ENCODE results near the gene SH3RF3.

- no peak for TF ChIP-seq CTCF (optimal IDR thresholded peaks at IDR 0.05 in 1 of 3, IDR thresholded peaks at IDR 0.05 in 1 of 3, conservative IDR thresholded peaks at IDR 0.05 in 1 of 3; ENCODE audit: extremely low read depth in 1 of 3, insufficient read depth in 2 of 3, low read length in 3 of 3)
- TF ChIP-seq EZH2 (IDR thresholded peaks at IDR 0.05; ENCODE audit: low read length), result no peak
These were observed 125.3 kb downstream of the SH3RF3 start for GRCh38 chr2:109254174-109254904.

Measured in keratinocyte (primary cell).